GM21529 (cell line): ENCODE measurements around the gene MACROD2.

Experiments used
- ATAC-seq: cut with Tn5 transposase; IDR thresholded peaks from one replicate; pipeline ENCODE4 v1.9.1; 2021; ENCODE audit not compliant: unreplicated experiment

MACROD2 gene

GRCh38 chr20:14632906-14633305 lies 637.6 kb downstream of the MACROD2 start:
- no peak for ATAC-seq

- no peak for ATAC-seq
These were observed 638.2 kb downstream of the MACROD2 start for GRCh38 chr20:14633507-14633906.

GRCh38 chr20:14634665-14635064 lies 639.3 kb downstream of the MACROD2 start:
- no peak for ATAC-seq

DNA sequence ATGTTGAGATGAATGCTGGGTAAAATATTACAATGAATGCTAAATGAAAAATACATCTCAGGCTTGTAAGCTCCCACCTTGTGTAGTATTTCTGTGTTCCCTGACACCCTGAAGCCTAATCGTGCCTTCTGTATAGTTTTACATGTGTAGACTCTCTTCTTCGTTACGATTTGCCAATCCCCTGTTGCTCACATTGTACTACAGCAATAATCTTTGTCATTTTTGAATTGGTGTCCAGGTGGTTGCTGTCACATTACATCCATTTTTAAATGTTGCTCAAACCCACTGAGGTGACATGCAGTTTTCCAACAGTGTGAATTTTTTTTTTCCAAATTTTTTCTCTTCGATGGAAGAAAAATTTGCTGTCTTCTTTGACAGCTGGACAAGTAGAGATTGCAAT lies 642.1 kb downstream of the MACROD2 start:
- no peak for ATAC-seq

GRCh38 chr20:14643146-14643545 lies 647.8 kb downstream of the MACROD2 start:
- ATAC-seq: no peak

DNA sequence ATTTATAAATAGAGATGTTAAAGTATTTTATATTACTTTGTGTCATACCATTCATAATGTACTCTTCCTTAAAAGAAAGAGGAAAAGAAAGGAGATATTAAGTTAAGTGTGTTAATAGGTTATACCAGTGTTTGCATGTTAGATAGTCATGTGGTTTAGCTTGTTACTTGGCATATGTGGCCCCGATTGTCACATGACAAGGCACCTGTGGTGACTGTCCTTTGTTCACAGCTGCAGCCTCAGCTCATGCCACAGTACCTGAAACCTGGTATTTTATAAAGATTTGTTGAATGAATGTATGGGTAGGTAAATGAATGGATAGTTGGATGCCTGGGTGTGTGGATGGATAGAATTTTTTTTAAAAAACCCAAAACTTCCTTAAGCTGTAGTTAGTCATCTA lies 648.2 kb downstream of the MACROD2 start:
- ATAC-seq: no peak

DNA sequence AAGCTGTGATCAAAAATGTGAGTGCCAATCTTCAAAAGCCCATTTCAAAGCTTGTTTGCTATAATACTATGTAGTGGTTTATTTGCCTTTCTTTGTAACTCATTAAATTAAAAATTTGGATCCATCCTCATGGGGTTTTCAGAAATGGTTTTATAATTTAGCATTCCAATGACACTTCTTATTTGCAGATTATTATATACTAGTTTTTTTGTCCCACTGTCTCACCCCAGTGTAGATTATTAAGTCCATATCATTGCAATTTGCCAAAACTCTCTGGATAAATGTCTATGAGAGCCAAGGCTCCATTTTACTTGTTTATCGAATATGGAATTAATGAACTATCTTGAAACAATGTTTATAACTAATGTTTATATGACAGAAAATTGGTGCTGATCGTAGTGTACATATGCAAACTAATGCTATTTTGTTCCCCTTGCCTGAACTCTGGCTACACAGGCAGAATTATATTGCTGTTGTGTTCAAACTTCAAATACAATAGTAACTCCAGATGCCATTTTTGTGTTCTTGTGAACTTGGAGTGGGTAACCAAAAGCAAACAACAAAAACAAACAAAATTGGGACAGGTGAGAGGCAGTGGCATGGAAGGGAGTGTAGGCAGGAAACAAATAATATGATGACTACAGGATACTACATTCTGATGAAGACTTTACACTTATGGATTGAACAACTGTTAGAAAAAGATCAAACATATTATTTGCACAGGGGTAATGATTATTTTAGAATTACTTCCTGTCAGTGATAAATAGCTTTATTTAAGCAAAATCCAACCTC lies 649.2 kb downstream of the MACROD2 start:
- no peak for ATAC-seq

DNA sequence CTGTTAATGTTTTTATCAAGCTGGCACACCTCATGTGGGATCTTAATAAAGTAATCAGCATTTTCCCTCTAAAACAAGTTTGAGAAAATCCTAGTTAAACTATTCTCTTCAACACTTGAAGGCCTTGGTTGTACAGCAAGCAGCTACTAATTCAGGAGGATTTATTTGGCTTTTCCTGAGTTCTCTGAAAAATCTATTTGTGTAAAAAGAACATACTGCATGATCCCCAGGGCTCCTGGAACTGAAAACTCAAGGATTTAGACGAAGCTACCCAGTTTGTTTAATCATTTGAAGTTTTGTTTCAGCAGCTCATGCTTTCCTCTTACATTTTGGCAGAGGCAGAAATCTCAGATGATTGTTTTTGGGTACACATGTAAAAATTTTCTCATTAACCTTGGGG lies 651.7 kb downstream of the MACROD2 start:
- no peak for ATAC-seq

- ATAC-seq: no peak
These were observed 654.3 kb downstream of the MACROD2 start for GRCh38 chr20:14649662-14650061.

GRCh38 chr20:14657266-14658005 lies 662.1 kb downstream of the MACROD2 start:
- ATAC-seq: no peak

GRCh38 chr20:14664101-14664500 lies 668.8 kb downstream of the MACROD2 start:
- no peak for ATAC-seq

DNA sequence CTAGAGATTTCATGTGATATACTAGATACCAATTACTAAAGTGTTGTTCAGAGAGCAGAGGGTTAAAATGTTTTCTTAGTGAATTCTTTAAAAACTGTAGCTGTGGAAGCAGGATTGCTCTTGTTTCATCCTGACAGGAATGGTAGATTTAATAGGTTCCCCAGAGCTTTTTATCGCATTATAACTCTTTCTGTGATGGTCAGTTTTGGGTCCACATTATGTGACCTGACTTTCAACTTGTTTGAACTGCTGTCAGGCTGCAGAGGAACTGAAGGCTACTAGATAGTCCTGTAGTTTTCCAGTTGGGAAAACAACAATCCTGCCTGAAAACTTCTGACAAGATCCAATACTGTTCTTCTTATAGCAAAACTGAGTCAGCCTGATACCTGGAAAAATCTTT lies 671.4 kb downstream of the MACROD2 start:
- no peak for ATAC-seq

DNA sequence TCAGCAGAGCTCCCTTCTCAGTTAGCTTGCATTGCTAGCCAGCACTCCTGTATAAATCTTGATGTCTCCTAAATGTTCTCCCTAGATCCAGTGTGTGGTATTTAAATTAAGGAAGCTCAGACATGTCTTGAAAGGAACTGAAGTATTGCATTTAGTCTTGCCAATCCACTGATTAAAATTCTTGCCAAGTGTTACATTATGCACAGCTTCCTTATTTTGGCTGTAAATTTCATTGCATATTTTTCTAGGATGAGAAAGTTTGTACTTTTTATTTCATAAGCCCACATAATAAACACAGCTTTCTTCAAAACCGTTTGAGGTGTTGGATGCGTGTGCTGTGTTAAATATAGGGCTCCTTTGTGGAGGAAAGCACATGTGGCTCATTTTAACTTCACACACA lies 671.9 kb downstream of the MACROD2 start:
- no peak for ATAC-seq

- ATAC-seq: no peak
These were observed 676.8 kb downstream of the MACROD2 start for GRCh38 chr20:14672066-14672465.

- ATAC-seq: no peak
These were observed 677.8 kb downstream of the MACROD2 start for GRCh38 chr20:14673164-14673563.

DNA sequence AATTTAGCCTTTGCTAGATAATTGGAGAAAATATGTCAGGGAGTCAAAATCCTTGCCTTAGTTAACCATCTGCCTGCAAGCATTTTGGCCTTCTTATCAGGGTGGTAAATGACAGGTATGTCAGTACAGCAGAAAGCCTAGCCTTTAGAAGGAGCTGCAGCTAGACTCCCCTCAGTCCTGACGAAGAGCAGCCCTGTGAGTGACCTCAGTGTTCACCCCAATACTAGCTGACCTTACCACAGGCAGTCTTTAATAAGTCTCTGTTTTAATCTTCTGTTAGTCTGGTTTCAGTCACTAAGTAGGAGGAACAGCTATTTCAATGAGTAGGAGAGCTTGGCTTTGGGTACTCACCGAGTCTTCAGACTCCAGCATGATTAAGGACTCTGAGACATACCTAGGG lies 682.1 kb downstream of the MACROD2 start:
- no peak for ATAC-seq

DNA sequence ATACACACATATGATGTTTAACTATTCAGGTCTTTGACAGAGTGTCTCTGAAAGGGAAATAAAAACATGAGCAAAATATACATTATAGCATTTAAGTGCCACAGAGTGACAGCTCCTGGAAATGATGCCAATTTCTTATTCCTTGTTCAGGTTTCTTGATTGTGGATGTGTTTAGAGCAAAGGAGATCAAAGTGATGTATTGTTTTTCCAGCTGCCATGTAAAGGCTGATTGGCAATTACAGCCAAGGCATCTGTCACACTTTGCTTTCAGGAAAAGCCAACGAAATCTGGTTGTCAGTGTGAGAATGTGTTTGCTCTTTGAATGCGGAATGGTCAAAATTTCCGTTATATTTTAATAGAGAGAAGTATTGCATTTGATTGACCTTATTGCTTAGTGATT lies 689.9 kb downstream of the MACROD2 start:
- no peak for ATAC-seq

DNA sequence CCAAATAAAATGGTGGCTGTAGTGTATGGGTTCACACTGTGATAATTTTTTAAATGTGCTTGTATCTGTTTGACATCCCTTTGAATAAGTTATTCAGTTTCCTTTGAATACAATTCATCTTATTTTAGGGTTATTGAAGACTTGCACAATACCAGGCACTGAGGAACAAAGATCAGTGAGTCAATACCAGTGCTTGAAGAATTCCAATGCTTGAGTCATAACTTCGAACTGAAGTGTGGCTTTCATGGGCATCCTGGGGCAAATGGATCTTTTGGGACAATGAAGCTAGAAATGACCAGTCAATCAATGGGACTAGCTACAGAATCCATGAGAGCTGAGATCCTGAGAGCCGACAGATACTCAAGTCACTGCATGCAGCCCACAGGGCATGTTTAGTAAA lies 692.0 kb downstream of the MACROD2 start:
- ATAC-seq: no peak

DNA sequence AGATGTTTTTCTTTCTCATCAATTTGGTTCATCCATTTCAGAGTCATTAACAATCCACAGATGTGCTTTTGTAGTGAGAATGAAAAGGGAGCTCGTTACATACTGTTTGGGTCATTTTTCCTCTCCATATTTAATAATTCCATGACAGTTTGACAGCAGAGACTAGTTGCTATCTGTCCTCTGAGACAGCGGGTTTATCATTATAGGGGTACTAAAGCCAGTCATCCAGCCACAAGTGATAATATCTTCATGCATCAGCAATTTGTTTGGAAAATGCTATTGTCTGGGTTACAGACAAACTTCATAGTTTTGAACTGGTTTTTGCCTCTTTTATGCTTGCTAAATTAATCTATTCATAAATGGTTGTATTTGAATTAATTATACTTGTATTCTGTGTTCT lies 692.7 kb downstream of the MACROD2 start:
- ATAC-seq: no peak

GRCh38 chr20:14691994-14692393 lies 696.7 kb downstream of the MACROD2 start:
- no peak for ATAC-seq

DNA sequence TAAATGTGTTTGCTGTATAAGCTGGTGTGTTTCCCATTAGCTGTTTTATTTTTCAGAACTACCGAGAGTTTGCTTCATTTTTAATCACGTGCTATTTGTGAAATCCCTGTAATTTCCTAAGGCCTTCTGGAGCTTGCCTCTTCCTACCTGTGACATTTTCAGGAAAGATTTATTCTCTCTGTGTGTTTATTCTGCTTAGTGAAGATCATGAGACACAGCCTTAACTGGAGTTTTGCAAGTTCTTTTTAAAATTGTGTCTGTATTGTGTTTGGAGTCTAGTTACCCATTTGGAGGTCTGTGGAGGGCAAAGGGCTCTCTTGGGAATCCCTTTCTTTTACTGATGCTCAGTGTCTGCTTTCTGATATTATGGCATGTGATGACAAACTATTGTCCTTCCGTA lies 701.2 kb downstream of the MACROD2 start:
- no peak for ATAC-seq

DNA sequence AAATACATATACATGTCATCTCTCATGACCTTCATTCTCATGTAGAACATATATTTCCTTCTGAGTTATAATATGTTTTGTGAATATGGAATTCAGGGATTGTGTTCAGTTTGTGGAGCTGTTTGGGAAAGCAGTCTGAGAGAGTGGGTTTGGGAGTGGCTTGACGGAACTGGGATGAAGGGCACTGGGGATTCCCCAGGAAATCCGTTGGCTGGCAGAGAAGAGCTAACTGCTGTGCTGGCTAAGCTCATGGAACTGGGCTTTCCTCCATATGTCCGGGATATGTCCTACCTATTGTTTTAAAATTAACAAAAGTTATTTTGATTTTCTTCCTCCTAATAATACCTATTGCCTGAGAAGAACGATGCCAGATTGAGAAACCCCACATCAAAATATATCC lies 701.6 kb downstream of the MACROD2 start:
- ATAC-seq: no peak

DNA sequence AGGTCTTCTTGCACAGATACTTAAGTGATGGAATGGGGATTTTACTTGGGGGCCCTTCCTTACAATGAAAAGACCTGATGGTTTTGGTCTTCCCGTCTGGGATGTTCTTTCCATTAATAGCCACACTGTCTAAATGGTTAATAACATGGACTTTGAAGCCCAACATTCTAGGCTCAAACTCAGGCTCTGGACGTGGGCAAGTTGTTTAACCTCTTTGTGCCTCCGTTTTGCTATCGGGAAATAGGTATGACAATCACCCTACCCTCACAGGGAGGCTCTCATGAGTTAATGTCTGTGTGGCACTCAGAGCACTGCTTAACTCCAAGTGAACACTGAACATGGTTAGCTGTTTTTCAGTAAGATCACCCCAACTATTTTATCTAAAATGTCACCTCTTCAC lies 702.8 kb downstream of the MACROD2 start:
- ATAC-seq: no peak
